Measurements from ENCODE around the gene PNMA1.
A peak's percentile ranks its signal among the peaks of the same experiment; 100 is the strongest.
"Not testable (repeated sequence)": the region's sequence is repeated elsewhere in the genome, so short reads cannot be mapped to it uniquely, and the experiment has no call there.

The PNMA1 gene

DNA sequence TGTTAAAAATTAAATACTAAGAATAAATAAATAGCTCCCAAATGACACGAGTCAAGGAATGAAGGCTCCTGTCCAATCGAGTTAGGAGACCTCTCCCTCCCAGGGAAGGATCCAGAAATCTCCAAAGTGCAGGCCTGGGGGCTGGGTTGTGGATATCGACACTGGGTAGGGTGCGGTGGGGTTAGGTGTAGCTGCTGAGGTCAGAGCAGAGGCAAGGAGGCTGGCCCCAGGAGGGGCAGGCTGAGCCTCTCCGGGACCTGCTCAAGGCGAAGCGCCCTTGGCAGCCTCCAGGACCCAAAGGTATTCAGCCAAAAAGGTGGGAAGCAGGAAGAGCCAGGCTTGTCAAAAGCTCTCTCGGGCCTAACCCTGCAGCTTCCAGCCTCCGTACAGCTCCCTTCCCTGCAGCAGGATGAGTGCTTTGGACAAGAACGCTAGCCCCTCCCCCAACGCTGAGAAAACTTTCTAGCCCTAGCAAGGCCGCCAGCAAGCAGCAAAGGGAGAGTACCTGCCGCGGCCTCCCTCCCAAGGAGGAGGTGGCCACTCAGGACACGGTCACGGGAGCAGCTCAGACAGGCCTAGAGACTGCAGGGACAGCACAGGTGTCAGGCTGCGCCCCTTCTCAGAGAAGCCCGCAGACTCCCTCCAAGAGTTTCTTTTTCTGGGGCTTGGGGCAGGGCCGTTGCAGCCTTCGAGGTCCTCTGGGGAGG lies 3.7 kb upstream of the PNMA1 start:
- peak; percentile 83 for DNase-seq (ENCODE audit: low read depth, low spot score)

DNA sequence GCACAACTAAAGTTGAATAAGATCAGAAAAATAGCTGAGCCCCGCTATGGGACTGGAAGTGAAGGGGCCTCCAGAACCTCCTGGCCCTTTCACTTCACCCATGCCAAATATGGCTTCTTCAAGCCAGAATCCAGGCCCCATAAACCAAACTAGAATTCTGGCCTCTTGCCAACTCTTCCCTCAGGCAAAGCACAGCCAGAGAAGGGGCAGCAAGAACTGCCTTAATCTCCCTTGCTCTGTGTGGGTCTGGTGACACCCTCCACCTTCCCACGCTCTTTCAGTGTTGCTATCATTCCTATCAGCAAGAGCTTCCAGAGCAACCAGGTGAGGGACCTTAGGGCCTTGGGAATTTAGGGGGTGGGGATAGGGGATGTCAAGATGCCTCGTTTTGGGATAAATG lies 3.1 kb upstream of the PNMA1 start:
- peak; percentile 40 for DNase-seq (ENCODE audit: low read depth, low spot score)

DNA sequence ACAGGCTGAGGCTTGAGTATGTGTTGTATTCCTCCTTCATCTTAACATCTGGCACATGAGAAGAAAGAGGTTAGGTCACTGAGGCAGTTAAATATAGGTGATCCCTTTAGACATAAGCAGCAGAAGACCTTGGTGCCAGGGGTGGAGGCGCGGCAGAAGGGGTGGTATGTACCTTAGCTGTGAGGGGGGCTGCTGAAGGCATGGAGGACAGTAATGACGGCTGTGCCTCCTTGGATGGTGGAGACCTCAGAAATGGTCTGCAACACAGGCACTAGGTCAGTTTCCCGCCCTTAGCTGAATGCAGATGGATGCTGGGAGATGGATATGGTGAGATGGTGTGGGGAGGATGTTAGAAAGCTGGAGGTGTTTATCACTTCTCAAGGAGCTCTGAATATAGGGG lies 1.5 kb upstream of the PNMA1 start:
- DNase-seq (ENCODE audit: low read depth, low spot score) = no peak

GRCh38 chr14:73714656-73715081 lies 485 bp upstream of the PNMA1 start:
- DNase-seq (ENCODE audit: low read depth, low spot score) = no peak

DNA sequence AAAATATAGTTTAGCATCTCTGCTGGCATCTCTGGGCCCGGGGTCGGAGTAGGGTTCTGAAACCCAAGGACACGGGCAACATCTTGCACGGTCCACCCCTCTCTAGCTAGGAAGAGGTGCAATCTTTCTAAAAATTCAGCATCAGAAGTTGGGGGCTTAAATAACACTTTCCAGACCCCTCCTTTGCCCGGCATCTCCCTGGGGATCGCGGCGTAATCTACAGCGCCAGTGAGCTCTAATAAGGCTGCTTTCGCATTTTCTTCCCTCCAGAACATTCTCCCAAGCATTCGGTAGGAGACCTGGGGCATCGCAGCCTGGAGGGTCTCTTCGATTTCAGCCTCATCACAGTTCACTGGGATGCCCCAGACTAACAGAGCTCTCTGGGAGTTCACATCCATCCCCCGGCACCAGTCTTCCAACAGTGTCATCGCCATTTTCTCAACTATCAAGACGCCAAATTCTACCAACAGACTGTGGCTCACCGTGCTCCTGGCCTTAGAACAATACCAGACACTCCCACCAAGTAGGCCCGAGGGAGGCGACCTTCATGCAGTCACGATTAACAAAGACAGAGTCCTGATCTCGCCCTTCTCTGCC lies 880 bp downstream of the PNMA1 start:
- no peak for DNase-seq (ENCODE audit: low read depth, low spot score)

DNA sequence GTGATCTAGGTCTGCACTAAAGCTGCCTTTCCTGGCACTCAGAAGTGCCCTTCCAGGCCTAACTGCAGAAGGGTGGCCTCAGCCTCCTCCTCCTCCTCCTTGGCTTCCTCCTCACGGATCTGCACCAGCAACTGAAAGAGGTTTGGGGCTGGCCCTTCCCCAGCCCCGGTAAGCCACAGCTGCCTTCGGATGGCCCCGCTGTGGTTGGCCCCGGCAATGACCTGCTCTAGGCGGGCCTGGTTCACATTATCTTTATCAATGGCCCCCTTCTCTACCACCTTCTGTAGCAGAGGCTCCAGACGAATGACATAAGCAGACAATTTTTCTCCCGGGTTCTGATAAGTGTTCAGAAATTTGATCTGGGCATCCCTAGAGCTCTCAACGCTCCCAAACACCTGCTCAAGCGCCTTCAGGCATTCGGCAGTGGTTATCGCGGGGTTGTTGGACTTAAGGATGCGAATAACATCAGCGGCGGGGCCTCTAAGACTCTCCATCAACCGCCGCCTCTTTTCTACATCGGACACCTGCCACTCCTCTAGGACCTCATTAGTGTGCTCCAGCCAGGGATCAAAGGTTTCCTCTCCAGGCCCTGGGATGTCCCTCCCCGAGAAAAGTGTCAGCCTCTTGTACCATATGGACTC lies 1.5 kb downstream of the PNMA1 start:
- peak; percentile 49 for DNase-seq (ENCODE audit: low read depth, low spot score)

- no peak for DNase-seq (ENCODE audit: low read depth, low spot score)
Measured at GRCh38 chr14:73712071-73712506, 2.1 kb downstream of the PNMA1 start.

DNA sequence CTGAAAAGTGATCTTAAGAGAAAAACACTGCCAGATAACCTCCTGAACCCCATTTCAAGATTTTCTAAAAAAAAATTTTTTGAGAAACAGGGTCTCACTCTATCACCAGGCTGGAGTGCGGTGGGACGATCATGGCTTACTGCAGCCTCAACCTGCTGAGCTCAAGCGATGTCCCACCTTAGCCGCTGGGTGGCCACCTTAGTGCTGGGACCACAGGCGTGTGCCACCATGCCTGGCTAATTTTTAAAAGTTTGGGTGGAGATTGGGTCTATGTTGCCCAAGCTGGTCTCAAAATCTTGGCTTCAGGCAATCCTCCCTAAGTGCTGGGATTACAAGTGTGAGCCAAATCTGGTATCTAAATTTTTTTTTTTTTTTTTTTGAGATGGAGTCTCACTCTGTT lies 3.4 kb downstream of the PNMA1 start:
- no peak for DNase-seq (ENCODE audit: low read depth, low spot score)

DNA sequence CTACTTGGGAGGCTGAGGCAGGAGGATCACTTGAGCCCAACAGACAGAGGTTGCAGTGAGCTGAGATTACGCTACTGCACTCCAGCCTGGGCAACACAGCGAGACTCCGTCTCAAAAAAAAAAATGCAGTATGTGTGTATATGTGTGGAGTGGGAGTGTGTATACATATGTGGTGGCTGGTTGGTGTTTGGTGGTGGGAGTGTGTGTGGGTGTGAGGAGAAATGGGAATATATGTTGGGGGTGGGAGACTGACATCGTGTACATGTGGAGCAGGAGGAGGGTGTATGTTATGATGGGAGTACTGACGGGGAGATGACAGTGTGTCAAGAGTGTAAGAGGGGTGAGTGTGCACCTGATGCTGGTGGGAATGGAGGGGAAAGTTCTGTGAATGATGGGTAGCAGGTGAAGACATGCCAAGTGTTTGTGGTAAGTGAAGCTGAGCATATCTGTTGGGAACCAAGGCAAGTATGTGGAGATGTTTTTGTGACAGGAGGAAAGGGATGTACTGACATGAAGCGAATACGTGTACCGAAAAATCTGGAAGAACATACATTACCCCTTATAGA lies 4.2 kb downstream of the PNMA1 start:
- no peak for DNase-seq (ENCODE audit: low read depth, low spot score)

GRCh38 chr14:73708076-73708475 lies 6.1 kb downstream of the PNMA1 start:
- not testable (repeated sequence) for DNase-seq (ENCODE audit: low read depth, low spot score)

DNA sequence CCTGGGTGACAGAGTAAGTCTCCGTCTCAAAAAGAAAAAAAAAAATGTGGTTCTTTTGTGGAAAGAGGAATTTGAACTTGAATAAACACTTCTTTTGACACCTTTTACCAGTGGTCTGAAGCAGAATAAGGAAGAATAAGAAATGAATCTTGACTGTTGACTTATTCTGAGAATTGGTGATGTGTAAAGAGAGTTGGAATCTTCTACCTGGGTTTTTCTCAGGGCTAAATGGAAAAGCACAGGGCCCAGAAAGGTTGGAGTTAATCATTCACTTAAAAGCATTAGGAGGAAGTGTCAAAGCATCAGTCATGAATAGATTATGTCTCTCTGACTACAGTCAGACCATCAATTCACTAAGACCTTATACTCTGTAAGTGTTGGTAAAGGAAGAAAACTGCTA lies 13.9 kb downstream of the PNMA1 start:
- DNase-seq (ENCODE audit: low read depth, low spot score) = no peak

- DNase-seq (ENCODE audit: low read depth, low spot score) = no peak
Measured at GRCh38 chr14:73696466-73697400, 17.5 kb downstream of the PNMA1 start.

GRCh38 chr14:73695997-73696396 lies 18.2 kb downstream of the PNMA1 start:
- no peak for DNase-seq (ENCODE audit: low read depth, low spot score)

DNA sequence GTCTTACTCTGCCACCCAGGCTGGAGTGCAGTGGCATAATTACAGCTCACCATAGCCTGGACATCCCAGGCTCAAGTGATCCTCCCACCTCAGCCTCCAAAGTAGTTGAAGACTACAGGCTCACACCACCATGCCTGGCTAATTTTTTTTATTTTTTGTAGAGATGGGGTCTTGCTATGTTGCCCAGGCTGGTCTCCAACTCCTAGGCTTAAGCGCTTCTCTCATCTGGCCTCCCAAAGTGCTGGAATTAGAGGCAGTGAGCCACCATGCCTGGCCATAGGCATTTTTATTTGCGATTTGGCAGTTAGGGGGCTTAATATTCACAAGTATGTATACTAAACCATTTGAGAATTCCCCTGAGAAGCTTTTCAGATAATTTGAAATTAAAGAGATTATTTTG lies 19.1 kb downstream of the PNMA1 start:
- no peak for DNase-seq (ENCODE audit: low read depth, low spot score)

- no peak for DNase-seq (ENCODE audit: low read depth, low spot score)
Measured at GRCh38 chr14:73694083-73694482, 20.1 kb downstream of the PNMA1 start.

- no peak for DNase-seq (ENCODE audit: low read depth, low spot score)
Measured at GRCh38 chr14:73686901-73687300, 27.3 kb downstream of the PNMA1 start.

DNA sequence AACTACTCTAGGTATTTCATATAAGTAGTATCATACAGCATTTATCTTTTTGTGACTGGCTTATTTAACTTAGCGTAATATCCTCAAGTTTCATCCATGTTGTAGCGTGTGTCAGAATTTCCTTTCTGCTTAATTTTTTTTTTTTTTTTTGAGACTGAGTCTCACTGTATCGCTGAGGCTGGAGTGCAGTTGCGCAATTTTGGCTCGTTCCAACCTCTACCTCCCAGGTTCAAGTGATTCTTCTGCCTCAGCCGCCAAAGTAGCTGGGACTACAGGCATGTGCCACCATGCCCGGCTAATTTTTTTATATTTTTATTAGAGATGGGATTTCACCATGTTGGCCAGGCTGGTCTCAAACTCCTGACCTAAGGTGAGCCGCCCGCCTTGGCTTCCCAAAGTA lies 28.9 kb downstream of the PNMA1 start:
- no peak for DNase-seq (ENCODE audit: low read depth, low spot score)

GRCh38 chr14:73684627-73685026 lies 29.6 kb downstream of the PNMA1 start:
- DNase-seq (ENCODE audit: low read depth, low spot score) = no peak

GRCh38 chr14:73680821-73681220 lies 33.4 kb downstream of the PNMA1 start:
- no peak for DNase-seq (ENCODE audit: low read depth, low spot score)

- DNase-seq (ENCODE audit: low read depth, low spot score) = no peak
Measured at GRCh38 chr14:73678698-73679097, 35.5 kb downstream of the PNMA1 start.

DNA sequence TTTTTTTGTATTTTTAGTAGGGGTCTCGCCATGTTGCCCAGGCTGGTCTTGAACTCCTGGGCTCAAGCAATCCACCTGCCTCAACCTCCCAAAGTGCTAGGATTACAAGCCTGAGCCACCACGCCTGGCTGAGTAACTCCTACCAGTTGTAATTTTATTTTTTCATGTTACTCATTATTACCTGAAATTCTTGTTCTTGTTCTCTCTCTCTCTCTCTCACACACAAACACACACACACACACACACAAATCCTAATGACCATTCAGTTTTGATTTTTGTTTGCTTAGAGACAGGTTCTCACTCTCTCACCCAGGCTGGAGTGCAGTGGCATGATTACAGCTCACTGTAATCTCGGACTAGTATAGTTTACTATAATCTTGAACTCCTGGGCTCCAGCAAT lies 39.2 kb downstream of the PNMA1 start:
- DNase-seq (ENCODE audit: low read depth, low spot score) = no peak

DNA sequence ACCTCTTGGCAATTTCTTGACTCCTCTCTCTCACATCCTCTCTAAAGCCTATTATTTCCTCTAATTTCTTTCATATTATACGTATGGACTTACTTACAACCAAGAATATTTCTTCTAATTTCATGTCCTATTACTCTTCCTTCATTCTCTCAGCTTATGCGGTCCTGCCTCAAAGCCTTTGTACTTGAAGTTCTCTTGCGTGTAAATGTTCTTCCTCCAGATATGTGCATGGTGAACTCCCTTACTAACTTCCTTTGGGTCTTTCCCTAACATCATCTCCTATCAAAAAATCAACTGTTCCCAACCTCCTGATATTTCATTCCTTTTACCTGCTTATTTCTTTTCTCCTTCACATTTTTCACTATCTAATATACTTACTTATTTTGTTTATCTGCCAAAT lies 46.3 kb downstream of the PNMA1 start:
- no peak for DNase-seq (ENCODE audit: low read depth, low spot score)

Measured in ELF-1 (cell line).